NCI-H1092 treated with DMSO at 0.1 percent for 48 hours (cell line): ENCODE results near the gene ARHGEF10L.

Experiments
- DNase-seq: peaks from one replicate; lab custom pipeline; 2025; lab: John Stamatoyannopoulos, UW

ARHGEF10L gene

GRCh38 chr1:17568014-17568900, 28.8 kb downstream of the ARHGEF10L start:
- no peak for DNase-seq

GRCh38 chr1:17569200-17570139, 30.0 kb downstream of the ARHGEF10L start:
- no peak for DNase-seq

GRCh38 chr1:17570228-17570627, 30.7 kb downstream of the ARHGEF10L start:
- no peak for DNase-seq

- no peak for DNase-seq
Measured at GRCh38 chr1:17572264-17572985, 32.9 kb downstream of the ARHGEF10L start.

- peak; percentile 32 for DNase-seq
Measured at GRCh38 chr1:17573518-17574041, 34.1 kb downstream of the ARHGEF10L start.

GRCh38 chr1:17574516-17574915, 35.0 kb downstream of the ARHGEF10L start:
- DNase-seq = peak; percentile 46

- no peak for DNase-seq
Measured at GRCh38 chr1:17575797-17576518, 36.5 kb downstream of the ARHGEF10L start.

GRCh38 chr1:17576519-17576853, 37.0 kb downstream of the ARHGEF10L start:
- DNase-seq = no peak

GRCh38 chr1:17577907-17578297, 38.4 kb downstream of the ARHGEF10L start:
- DNase-seq = no peak

- DNase-seq = no peak
Measured at GRCh38 chr1:17579951-17580939, 40.7 kb downstream of the ARHGEF10L start.

GRCh38 chr1:17581389-17582123, 42.1 kb downstream of the ARHGEF10L start:
- peak; percentile 32 for DNase-seq

GRCh38 chr1:17582124-17582774, 42.8 kb downstream of the ARHGEF10L start:
- DNase-seq = no peak

GRCh38 chr1:17584539-17584938, 45.0 kb downstream of the ARHGEF10L start:
- DNase-seq = no peak

- no peak for DNase-seq
Measured at GRCh38 chr1:17585266-17585987, 45.9 kb downstream of the ARHGEF10L start.

- DNase-seq = no peak
Measured at GRCh38 chr1:17586172-17586964, 46.9 kb downstream of the ARHGEF10L start.

- no peak for DNase-seq
Measured at GRCh38 chr1:17587693-17588047, 48.2 kb downstream of the ARHGEF10L start.
